HG02943 (cell line): ENCODE data around the gene MAP4K4.
"Not testable (repeated sequence)": the region's sequence is repeated elsewhere in the genome, so short reads cannot be mapped to it uniquely, and the experiment has no call there.

Experiments
- ATAC-seq: cut with Tn5 transposase; IDR thresholded peaks from one replicate; pipeline ENCODE4 v1.9.1; 2021; ENCODE audit warnings: mild to moderate bottlenecking, low read depth, moderate library complexity; ENCODE audit not compliant: unreplicated experiment

Gene MAP4K4

GRCh38 chr2:101740555-101740964 is 43.1 kb downstream of the MAP4K4 start:
- no peak for ATAC-seq

- ATAC-seq: no peak
These were observed 44.4 kb downstream of the MAP4K4 start for GRCh38 chr2:101741775-101742520.

GRCh38 chr2:101742547-101742946 is 45.0 kb downstream of the MAP4K4 start:
- no peak for ATAC-seq

GRCh38 chr2:101743288-101743687 is 45.8 kb downstream of the MAP4K4 start:
- ATAC-seq: no peak

GRCh38 chr2:101744832-101745231 is 47.3 kb downstream of the MAP4K4 start:
- ATAC-seq: no peak

- no peak for ATAC-seq
These were observed 48.5 kb downstream of the MAP4K4 start for GRCh38 chr2:101745711-101746694.

GRCh38 chr2:101748000-101748399 is 50.5 kb downstream of the MAP4K4 start:
- ATAC-seq: no peak

- not testable (repeated sequence) for ATAC-seq
These were observed 51.0 kb downstream of the MAP4K4 start for GRCh38 chr2:101748462-101748861.

- ATAC-seq: no peak
These were observed 53.2 kb downstream of the MAP4K4 start for GRCh38 chr2:101750688-101751087.

GRCh38 chr2:101751276-101751815 is 53.8 kb downstream of the MAP4K4 start:
- no peak for ATAC-seq

GRCh38 chr2:101751875-101752619 is 54.5 kb downstream of the MAP4K4 start:
- peak; percentile 76 for ATAC-seq

GRCh38 chr2:101752716-101753616 is 55.5 kb downstream of the MAP4K4 start:
- no peak for ATAC-seq

GRCh38 chr2:101753720-101754490 is 56.4 kb downstream of the MAP4K4 start:
- ATAC-seq: no peak

GRCh38 chr2:101754618-101755017 is 57.1 kb downstream of the MAP4K4 start:
- ATAC-seq: no peak

- no peak for ATAC-seq
These were observed 58.8 kb downstream of the MAP4K4 start for GRCh38 chr2:101756266-101756665.

GRCh38 chr2:101758001-101758400 is 60.5 kb downstream of the MAP4K4 start:
- no peak for ATAC-seq

- ATAC-seq: no peak
These were observed 61.7 kb downstream of the MAP4K4 start for GRCh38 chr2:101759162-101759561.

- ATAC-seq: no peak
These were observed 65.1 kb downstream of the MAP4K4 start for GRCh38 chr2:101762451-101763171.
